GM18909 (cell line): ENCODE results near the gene DNAAF3.
"Not testable (repeated sequence)": the region's sequence is repeated elsewhere in the genome, so short reads cannot be mapped to it uniquely, and the experiment has no call there.

Source experiments
- ATAC-seq: cut with Tn5 transposase; IDR thresholded peaks from one replicate; pipeline ENCODE4 v1.9.1; 2021; ENCODE audit warnings: mild to moderate bottlenecking; ENCODE audit not compliant: unreplicated experiment, poor library complexity

The DNAAF3 gene

DNA sequence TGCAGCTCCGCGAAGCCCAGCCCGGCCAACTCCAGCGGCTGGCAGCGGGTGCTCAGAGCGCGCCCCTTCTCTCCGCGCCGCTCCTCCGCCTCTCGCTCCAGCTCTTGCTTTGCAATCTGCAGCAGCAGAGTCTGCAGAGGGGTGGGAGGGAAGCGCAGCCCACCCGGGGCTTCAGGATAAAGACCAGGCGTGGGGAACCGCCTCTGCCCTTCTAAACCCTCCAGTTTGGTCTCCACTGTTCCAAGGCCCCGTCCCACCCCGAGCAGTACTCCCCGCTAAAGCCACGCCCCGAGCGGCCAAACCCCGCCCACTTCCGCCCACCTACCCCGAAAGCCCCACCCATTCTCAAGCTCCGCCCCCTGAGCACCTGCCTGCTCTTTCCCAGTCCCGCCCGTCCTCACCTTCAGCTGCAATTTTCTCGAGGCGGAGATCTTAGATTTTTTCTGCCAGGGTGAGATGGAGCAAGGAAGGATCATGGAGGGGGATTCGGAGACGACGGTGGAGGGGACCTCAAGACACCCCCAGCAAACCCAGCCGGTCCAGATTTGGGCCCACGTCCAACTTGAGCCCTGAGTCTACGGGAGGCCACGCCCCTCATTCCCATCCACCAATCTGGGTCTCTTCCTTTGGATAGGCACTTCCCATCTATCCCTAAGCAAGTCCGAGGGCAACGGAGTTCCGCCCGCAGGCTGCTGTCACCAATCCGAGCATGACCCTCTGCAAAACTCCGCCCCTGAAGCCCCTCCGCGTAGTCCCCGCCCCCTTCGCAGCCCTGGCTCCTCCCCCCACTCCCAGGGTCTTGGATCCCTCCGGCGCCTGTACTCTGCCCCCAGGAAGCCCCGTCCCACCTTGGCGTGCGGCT lies 10.0 kb downstream of the DNAAF3 start:
- ATAC-seq = no peak

DNA sequence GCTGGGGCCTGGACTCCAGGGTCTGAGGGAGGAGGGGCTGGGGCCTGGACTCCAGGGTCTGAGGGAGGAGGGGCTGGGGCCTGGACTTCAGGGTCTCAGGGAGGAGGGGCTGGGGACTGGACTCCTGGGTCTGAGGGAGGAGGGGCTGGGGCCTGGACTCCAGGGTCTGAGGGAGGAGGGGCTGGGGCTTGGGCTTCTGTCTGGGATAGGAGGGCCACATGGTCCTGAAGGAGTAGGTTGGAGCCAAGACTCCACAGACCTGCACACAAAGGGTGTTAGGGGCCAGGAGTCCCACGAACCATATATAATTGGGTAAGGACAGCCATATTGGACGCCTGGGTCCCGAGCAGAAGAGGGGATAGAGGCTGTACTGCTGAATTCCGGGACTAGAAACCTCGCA lies 10.6 kb downstream of the DNAAF3 start:
- not testable (repeated sequence) for ATAC-seq

DNA sequence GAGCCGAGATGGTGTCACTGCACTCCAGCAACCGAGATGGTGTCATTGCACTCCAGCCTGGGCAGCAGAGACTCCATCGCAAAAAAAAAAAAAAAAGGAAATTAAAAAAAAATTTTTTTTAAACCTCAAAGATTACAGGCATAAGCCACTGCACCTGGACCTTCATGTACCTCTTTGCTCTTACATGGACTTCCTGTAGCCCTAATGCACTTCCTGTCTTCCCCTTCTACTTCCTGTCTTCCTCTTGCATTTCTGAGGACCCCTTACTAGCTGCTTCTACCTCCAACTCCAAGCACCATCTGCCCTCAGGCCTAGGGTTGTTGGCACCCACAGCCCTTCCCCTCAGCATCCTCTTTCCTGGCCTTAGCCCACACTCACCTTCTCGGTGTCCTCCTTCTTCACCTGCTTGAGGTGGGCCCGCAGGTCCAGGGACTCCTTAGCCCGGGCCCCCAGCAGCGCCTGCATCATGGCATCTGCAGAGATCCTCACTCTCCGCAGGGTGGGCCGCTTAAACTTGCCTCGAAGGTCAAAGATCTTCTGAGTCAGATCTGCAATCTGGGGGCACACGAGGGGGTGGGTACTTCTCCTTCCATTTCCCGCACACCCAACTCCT lies 12.7 kb downstream of the DNAAF3 start:
- no peak for ATAC-seq

DNA sequence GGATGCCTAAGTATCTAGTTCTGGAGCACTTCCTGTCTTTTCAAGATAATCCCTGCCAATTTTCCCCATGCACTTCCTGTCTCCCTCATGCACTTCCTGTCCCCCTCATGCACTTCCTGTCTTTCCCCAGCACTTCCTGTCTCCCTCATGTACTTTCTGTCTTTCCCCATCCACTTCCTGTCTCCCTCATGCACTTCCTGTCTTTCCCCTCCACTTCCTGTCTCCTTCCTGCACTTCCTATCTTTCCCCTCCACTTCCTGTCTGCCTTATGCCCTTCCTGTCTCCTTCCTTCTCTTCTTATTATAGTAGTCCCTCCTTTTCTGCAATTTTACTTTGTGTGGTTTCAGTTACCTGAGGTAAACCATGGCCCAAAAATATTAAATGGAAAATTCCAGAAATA lies 14.4 kb downstream of the DNAAF3 start:
- ATAC-seq = no peak

- no peak for ATAC-seq
These were observed 17.1 kb downstream of the DNAAF3 start, which contains the start of gene TNNT1 for GRCh38 chr19:55149078-55150003. TSS of gene TNNT1 (minus strand) at chr19:55149206. CDS start at chr19:55147157, 2,049 bp downstream.

DNA sequence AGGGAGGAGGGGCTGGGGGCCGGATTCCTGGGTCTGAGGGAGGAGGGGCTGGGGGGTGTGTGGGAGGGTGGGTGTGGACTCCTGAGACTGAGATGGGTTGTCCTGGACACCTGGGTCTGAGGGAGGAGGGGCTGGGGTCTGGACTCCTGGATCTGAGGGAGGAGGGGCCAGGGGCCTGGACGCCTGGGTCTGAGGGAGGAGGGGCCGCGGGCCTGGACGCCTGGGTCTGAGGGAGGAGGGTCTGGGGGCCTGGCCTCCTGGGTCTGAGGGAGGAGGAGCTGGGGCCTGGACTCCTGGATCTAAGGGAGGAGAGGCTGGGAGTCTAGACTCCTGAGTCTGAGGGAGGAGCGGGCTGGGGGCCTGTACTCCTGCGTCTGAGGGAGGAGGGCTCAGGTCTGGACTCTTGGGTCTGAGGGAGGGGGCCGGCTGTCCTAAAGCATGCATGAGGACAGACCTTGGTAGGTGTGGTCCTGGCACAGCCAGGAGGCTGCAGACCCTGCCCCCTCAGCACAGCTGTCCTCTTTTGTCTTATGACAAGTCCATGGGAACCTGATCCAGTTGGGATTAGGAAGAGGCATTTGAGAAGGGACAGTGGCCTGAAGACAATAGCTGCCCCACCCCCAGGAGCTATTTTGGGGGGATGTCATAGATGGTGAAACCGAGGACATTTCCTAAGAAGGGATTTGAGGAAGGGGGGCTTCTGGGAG lies 18.7 kb downstream of the DNAAF3 start:
- ATAC-seq = no peak

DNA sequence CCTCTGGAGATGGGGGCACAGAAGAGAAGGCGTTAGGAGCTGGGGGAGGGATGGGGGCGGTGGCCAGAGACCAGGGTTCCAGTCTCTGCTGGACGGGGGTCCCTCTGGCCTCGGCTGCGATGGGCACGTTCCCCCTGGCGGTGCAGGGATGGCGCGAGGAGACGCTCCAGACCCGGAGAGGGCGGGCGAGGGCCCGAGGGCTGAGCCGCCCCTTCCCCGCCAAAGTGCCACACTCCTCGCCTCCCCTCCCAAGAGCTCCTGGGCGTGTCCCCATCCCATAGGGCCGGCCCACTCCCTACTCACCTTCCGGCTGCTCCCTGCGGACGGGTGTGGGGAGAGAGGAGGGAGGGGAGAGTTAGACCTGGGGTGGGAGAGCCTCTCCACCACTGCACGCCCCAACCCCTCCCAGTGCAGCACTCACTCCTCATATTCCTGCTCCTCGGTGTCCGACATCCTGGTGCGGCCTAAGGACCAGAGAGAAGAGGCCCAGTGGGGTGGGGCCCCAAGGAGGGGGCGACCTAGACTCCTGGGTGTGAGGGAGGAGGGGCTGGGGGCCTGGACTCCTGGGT lies 19.6 kb downstream of the DNAAF3 start:
- no peak for ATAC-seq

DNA sequence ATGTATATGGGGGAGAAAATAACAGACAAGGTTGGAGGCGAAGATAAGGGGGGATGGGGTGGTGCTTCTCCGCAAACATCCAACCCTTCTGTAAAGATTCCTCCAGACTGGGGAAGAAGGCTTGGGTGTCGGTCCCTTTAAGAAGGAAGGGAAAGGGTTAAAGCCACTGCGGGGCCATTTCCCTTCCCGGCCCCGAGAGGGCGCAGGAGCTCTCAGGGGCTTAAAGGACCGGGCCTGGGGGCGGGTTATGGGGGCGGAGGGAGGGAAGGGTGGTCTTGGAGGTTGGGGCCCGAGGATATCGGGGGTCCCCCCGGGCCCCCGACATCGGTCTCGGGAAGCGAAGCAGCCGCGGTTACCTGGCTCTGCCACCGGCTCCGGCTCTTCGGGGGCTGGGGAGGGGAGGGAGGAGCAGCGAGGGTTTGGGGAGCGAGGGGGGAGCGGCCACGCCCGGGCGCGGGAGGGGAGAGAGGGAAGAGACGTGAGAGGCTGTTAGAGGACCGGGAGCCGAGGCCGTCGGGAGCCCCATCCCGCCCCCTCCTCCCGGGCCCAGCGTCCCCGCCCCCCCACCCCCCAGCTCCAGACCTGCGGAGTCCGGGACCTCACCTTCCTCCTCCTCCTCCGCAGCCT lies 20.2 kb downstream of the DNAAF3 start:
- no peak for ATAC-seq

DNA sequence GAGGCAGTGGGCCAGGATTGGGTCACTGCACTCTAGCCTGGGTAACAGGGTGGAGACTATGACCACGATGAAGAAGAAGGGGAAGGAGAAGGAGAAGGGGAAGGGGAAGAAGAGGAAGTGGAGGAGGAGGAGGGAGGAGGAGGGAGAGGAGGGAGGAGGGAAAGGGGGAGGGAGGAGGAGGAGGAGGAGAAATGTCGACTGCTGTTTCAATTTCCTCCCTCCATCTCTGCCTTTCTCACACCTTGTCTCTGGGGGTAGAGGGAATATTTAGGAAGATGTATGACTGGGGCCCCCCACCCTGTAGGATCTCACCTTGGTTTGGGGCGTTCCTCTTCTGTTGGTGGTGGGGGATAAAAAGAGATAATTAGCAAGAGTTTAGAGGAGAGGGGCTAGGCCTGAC lies 21.2 kb downstream of the DNAAF3 start:
- no peak for ATAC-seq

DNA sequence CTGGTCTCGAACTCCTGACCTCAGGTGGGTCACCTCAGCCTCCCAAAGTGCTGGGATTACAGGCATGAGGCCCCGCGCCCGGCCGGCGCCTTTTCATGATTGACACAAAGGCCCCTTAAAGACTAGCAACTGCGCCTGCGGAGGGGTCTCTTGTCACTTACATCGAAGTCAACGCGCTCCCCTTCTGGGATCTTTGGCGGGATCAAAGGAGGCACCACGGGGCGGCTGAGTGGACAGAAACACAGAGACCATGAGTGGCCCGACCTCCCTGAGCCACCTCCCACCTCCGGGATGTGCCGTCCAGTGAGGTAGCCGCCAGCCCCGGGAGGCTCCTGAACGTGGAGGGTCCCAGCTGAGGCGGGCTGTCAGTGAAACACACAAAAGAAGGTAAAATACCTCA lies 24.7 kb downstream of the DNAAF3 start:
- ATAC-seq = no peak

DNA sequence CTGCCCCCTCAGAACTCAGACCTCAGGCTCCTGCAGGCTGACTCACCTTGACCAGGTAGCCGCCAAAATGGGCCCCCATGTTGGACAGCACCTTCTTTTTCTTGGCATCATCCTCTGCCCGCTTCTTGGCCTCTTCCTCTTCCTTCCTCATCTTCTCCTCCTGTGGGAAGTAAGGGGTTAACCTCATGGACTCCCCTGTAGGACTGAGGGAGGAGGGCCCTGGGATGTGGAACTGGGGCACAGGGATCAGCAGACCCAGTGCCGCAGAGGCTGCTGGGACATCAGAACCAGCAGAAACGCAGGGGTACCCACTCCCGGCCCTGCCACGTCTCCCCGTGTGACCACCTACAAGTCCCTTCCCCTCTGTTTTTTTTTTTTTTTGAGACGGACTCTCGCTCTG lies 28.5 kb downstream of the DNAAF3 start:
- ATAC-seq = no peak

GRCh38 chr19:55136399-55137102 lies 29.9 kb downstream of the DNAAF3 start:
- ATAC-seq = no peak

- ATAC-seq = no peak
These were observed 31.7 kb downstream of the DNAAF3 start for GRCh38 chr19:55134736-55135135.

GRCh38 chr19:55133639-55134444 lies 32.6 kb downstream of the DNAAF3 start:
- no peak for ATAC-seq

- no peak for ATAC-seq
These were observed 33.8 kb downstream of the DNAAF3 start for GRCh38 chr19:55132453-55133129.

DNA sequence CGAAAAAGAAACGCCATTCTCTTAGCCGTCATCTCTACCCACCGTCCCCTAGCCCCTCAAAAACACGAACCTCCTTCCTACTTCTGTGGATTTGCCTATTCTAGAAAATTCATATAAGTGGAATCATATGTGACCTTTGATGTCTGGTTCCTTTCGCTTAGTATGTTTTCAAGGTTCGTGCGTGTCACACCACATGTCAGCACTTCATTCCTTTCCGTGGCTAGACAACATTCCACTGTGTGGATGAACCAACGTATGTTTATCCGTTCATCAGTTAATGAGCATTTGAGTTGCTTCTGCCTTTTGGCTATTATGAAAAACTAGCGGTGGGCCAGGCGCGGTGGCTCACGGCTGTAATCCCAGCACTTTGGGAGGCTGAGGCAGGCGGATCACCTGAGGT lies 35.0 kb downstream of the DNAAF3 start:
- no peak for ATAC-seq

DNA sequence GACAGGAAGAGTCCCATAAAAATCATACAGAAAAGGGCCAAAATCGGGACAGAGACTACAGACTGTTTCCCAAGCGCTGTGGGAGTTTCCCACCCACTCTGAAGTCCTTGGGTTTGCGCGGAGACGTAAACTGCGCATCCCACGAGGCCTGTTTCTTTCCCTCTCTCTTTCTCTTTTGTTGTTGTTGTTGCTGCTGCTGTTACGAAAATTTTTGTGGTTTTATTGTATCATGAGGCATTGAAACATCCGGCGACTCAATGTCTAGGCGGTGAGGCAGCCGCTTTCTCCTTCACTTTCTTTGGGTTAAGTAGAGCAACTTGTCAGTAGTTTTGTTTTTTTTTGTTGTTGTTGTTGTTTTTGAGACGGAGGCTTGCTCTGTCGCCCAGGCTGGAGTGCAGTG lies 47.4 kb downstream of the DNAAF3 start:
- no peak for ATAC-seq
